ENCODE measurements around the gene PPP1R8.
"Not testable (repeated sequence)": the region's sequence is repeated elsewhere in the genome, so short reads cannot be mapped to it uniquely, and the experiment has no call there.

DNA sequence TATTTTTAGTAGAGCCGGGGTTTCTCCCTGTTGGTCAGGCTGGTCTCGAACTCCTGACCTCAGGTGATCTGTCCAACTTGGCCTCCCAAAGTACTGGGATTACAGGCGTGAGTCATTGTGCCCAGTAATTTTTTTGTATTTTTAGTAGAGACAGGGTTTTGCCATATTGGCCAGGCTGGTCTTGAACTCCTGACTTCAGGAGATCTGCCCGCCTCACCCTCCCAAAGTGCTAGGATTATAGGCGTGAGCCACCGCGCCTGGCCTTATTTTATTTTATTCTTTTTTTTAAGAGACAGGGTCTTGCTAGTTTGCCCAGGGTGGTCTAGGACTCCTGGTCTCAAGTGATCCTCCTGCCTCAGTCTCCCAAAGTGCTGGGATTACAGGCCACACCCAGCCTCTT, 40.5 kb downstream of the PPP1R8 start:
- TF ChIP-seq, protein P1, sequence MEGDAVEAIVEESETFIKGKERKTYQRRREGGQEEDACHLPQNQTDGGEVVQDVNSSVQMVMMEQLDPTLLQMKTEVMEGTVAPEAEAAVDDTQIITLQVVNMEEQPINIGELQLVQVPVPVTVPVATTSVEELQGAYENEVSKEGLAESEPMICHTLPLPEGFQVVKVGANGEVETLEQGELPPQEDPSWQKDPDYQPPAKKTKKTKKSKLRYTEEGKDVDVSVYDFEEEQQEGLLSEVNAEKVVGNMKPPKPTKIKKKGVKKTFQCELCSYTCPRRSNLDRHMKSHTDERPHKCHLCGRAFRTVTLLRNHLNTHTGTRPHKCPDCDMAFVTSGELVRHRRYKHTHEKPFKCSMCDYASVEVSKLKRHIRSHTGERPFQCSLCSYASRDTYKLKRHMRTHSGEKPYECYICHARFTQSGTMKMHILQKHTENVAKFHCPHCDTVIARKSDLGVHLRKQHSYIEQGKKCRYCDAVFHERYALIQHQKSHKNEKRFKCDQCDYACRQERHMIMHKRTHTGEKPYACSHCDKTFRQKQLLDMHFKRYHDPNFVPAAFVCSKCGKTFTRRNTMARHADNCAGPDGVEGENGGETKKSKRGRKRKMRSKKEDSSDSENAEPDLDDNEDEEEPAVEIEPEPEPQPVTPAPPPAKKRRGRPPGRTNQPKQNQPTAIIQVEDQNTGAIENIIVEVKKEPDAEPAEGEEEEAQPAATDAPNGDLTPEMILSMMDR (conservative IDR thresholded peaks at IDR 0.05), result not testable (repeated sequence)
- not testable (repeated sequence) for TF ChIP-seq EZH2 (IDR thresholded peaks at IDR 0.05; ENCODE audit: low read depth)
